M059J (cell line): ENCODE results near the gene MSH2. TPM values are rescaled to one million over a fixed set of nuclear protein-coding genes. Genes with fewer than 3 reads are reported as not detected.
"Not testable (repeated sequence)": the region's sequence is repeated elsewhere in the genome, so short reads cannot be mapped to it uniquely, and the experiment has no call there.

ENCODE experiments used
- DNase-seq: peaks from one replicate; pipeline ENCODE4 v3.0.0-alpha.2; 2012; ENCODE audit warnings: low read depth
- total RNA-seq: library from RNA; depleted of rRNA; stranded (reverse); fragments of >200 nt; shearing (Covaris generic); gene quantifications from 2 replicates; pipeline ENCODE4 v1.2.3, GENCODE V29; 2014; rRNA removed

Gene MSH2
- 44.6 and 60.6 TPM in 2 replicates for total RNA-seq

DNA sequence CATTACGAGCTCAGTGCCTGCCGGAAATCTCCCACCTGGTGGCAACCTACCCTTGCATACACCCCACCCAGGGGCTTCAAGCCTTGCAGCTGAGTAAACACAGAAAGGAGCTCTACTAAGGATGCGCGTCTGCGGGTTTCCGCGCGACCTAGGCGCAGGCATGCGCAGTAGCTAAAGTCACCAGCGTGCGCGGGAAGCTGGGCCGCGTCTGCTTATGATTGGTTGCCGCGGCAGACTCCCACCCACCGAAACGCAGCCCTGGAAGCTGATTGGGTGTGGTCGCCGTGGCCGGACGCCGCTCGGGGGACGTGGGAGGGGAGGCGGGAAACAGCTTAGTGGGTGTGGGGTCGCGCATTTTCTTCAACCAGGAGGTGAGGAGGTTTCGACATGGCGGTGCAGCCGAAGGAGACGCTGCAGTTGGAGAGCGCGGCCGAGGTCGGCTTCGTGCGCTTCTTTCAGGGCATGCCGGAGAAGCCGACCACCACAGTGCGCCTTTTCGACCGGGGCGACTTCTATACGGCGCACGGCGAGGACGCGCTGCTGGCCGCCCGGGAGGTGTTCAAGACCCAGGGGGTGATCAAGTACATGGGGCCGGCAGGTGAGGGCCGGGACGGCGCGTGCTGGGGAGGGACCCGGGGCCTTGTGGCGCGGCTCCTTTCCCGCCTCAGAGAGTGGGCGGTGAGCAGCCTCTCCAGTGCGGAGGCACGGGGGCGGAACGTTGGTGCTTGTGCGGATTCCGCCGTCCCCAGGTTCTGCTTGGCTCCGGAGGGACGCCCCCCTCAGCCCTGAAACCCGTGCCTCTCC lies at the start of gene MSH2:
TSS of gene MSH2 (plus strand) at position 352 of the 804 bp plus-strand sequence. CDS start at position 388, 36 bp downstream.
- DNase-seq: peak; percentile 87

DNA sequence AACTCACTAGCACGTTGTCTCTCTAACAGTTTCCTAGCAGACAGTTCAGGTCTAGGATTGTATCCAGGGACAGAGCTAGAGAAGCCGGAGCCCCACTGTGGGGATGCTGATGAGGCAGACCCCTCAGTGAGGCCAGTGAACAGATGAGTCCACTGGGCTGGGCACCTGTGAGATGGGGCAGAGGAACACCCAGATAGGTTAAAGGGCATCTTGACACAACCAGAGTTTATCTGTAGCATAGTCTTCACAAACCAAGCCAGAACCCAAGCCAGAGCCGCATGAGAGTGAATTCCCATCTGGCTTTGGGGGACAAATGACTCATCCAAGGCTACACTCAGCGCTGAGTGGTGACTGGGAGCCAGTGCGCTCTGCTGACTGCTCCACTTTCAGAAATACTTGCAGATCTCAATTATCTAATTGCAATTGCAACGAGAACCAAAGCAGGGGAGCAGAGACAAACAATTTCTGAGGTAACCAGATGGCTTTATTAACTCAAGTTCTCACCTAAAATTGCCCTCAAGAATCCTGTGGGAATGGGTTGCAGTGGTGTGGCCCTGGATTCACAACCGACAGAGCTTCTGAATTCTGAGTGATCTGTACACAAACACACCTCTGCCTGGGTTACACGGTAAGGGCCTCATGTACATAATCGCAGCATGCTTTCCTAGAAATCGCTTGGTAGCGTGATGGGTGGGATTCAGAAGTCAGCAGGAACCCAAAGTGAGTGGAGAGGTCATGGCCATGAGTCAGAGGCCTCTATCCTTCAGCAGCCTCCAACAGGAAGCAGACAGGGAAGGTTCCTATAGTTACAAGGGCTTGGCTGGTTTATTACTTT lies 48.7 kb upstream of the MSH2 start:
- DNase-seq: peak; percentile 74

- DNase-seq: no peak
Observed at GRCh38 chr2:47354848-47355204, 48.1 kb upstream of the MSH2 start.

DNA sequence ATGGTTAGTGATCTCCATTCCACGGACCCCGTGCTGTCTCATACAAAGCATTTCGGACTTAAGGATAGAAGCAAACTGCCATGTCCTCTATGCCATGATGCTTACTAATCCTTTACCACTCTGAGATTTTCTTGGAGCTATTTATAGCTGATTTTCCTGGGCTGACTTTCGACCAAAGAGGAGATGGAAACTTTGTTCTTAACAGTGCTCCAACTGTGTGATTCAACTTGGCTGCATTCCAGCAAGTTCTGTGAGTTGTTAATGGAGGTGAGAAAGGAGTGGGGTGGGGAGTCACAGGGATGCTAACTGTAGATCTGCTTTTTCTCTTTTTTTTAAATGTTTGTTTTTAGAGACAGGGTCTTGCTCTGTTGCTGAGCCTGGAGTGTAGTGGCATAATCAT lies 45.5 kb upstream of the MSH2 start:
- DNase-seq: peak; percentile 88

DNA sequence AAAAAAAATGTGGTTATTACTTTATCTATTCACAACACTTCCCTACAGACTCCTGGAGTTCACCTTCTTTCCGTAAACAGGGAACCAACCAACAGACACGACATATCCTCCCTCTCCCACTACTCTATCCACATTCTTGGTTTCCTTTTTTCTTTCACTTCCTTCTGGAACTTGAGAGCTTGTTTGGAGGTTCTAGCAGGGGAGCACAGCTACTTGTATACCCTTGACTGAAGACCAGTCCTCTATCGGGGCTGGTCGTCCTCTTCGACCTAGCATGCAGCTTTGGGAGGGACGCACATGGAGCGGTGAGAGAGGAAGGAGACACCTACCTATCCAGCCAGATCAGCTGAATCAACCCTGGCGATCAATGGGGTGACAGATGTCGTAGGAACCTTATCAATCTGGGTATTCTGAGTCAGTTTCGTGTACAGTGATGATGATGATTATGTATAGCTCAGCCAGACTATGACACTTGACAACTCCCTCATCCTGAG lies 43.5 kb upstream of the MSH2 start:
- DNase-seq: no peak

- DNase-seq: no peak
Observed at GRCh38 chr2:47360283-47360682, 42.7 kb upstream of the MSH2 start.

- DNase-seq: peak; percentile 94
Observed at GRCh38 chr2:47360927-47361326, 42.0 kb upstream of the MSH2 start.

DNA sequence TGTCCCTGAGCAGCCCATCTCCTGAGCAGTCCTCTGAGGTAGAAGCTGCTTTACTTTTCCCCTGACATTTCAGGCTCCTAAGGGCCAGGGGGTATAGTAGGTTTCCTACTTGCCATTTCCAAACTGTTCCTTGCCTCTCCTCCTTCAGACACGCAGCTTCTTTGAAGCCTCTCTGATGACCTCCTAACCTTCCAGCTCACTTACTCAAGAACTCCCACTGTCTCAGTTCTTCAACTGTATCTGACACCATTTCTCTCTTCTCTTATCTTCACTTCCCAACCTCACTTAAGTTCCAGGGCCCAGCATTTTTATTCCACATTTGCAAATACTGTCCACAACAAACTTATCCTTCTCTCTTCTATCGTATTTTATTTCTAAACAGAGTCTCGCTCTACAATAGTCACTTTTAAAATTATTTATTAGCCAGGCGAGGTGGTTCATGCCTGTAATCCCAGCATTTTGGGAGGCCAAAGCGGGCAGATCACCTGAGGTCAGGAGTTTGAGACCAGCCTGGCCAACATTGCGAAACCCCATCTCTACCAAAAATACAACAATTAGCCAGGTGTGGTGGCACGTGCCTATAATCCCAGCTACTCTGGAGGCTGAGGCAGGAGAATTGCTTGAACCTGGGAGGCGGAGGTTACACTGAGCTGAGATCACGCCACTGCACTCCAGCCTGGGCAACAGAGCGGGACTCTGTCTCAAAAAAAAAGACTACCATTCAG lies 41.3 kb upstream of the MSH2 start:
- not testable (repeated sequence) for DNase-seq

GRCh38 chr2:47373747-47374146 lies 29.2 kb upstream of the MSH2 start:
- DNase-seq: peak; percentile 34

- DNase-seq: no peak
Observed at GRCh38 chr2:47375307-47375706, 27.6 kb upstream of the MSH2 start.

GRCh38 chr2:47379384-47379783 lies 23.6 kb upstream of the MSH2 start:
- no peak for DNase-seq

DNA sequence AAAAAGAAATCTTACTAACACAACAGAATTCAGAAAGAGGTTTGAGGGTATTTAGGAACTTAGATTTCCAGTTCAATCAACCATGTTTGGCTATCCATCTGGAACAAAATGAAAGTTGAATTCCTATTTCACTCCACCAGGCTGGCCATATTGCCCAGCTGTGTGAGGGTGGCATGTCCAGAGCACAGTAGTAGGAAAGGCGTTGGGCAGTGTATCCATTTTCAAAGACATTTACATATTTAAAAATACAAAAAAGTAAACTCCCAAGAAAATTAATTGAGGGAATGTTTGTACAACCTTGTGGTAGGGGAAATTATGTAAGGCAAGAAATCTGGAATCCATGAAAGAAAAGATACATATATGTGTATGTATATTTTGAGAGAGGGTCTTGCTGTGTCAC lies 21.5 kb upstream of the MSH2 start:
- DNase-seq: no peak

- DNase-seq: no peak
Observed at GRCh38 chr2:47386551-47386950, 16.4 kb upstream of the MSH2 start.

- DNase-seq: no peak
Observed at GRCh38 chr2:47388888-47389287, 14.1 kb upstream of the MSH2 start.

- DNase-seq: no peak
Observed at GRCh38 chr2:47389692-47390091, 13.3 kb upstream of the MSH2 start.

DNA sequence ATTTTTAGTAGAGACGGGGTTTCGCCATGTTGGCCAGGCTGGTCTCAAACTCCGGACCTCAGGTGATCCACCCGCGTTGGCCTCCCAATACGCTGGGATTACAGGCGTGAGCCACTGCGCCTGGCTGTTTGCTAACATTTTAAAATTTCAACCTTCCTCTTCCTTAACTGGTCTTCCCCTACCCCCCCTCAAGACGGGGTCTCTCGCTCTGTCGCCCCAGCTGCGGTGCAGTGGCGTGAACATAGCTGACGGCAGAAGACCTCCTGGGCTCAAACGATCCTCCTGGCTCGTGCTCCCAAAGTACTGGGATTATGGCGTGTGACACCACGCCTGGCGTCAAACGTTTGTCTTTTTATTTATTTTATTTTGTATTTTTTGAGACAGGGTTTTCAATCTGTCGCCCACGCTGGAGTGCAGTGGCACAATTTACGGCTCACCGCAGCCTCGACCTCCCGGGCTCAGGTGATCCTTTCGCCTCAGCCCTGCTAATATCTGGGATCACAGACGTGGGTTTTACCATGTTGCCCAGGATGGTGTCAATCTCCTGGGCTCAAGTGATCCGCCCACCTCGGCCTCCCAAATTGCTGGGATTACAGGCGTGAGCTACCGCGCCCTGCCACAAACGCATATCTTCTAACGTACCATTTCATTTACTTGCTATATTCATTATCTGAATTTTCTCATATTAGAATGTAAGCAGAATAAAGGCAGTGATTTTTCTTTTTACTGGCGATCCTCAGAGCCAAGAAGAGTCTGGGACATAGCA lies 984 bp upstream of the MSH2 start:
- no peak for DNase-seq

- DNase-seq: peak; percentile 45
Observed at GRCh38 chr2:47402555-47402804, 476 bp upstream of the MSH2 start.

DNA sequence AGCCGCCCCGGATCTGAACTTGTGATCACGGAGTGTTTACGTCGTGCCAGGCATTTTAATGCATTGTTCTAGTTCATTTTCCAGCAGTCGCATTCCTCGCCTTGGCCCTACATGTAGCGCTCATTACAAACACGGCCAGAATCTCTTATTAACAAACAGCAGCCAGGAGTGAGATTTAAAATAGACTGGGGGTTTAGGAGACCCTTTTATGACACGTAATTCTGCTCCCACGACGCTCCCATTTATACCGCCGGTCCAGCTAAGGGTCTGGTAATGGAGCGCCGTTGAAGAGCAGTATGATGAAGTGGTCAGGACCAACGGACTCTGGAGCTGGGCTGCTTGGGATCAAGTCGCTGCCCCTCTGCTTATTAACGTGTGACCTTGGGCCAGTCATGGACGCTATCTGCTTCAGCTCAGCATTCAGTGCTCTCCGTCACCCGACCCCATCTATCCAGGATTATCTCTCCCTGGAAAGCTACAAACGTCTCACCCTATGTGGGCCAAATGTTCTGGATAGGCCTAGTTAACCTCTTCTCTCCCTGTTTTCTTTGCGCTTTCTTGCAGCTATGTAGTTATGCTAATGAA lies 745 bp downstream of the MSH2 start:
- DNase-seq: no peak

- DNase-seq: no peak
Observed at GRCh38 chr2:47404356-47404755, 1.4 kb downstream of the MSH2 start.

GRCh38 chr2:47405757-47406156 lies 2.8 kb downstream of the MSH2 start:
- DNase-seq: no peak

GRCh38 chr2:47406649-47407330 lies 3.8 kb downstream of the MSH2 start:
- not testable (repeated sequence) for DNase-seq
